RWPE1 (cell line): ENCODE measurements around the gene MAPK4.
"Not testable (repeated sequence)": the region's sequence is repeated elsewhere in the genome, so short reads cannot be mapped to it uniquely, and the experiment has no call there.

Experiments
- CTCF ChIA-PET: fragments of 350-600 bp; sonication (Branson Sonifier 250); formaldehyde crosslinking; extraction: SDS; loops from one replicate; lab custom pipeline; 2021; lab: Yijun Ruan, JAX
- POLR2A ChIA-PET: fragments of 400-600 bp; formaldehyde crosslinking; extraction: SDS; loops from one replicate; lab custom pipeline; 2020; ENCODE audit warnings: antibody characterized with exemption; ENCODE audit not compliant: low non-redundant PET; lab: Yijun Ruan, JAX
- DNase-seq: peaks from one replicate; pipeline ENCODE4 v3.0.0; 2012; ENCODE audit warnings: low spot score
- H3K27ac ChIP-seq: fragments of 450-650 bp; 2 replicates; pipeline ENCODE4 v1.5.1; 2017
- TF ChIP-seq, protein P1 (sequence below): fragments of 450-650 bp; conservative IDR thresholded peaks from 2 replicates; pipeline ENCODE4 v1.5.1; 2017; ENCODE audit warnings: low read depth, mild to moderate bottlenecking

Gene MAPK4

DNA sequence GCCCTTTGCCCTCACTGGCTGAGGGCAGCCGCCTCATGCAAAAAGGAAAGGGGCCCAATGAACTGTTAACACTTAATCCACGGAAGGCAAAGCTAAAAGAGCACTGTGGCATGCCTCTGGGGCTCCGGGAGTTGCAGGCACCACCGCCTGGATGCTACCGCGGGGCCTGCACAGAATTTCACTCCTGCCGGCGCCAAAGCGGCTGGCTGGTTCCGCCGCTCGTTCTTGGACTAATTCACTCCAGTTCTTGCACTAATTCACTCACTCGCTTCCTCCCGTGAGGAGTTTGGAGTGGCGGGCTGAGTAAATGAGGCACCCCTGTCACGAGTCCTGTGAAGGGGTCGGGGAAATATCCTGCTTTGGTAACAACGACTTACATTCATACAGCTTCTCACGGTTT is 14.0 kb upstream of the MAPK4 start:
- DNase-seq, result no peak
- POLR2A ChIA-PET, result no interaction called here
- TF ChIP-seq, protein P1, sequence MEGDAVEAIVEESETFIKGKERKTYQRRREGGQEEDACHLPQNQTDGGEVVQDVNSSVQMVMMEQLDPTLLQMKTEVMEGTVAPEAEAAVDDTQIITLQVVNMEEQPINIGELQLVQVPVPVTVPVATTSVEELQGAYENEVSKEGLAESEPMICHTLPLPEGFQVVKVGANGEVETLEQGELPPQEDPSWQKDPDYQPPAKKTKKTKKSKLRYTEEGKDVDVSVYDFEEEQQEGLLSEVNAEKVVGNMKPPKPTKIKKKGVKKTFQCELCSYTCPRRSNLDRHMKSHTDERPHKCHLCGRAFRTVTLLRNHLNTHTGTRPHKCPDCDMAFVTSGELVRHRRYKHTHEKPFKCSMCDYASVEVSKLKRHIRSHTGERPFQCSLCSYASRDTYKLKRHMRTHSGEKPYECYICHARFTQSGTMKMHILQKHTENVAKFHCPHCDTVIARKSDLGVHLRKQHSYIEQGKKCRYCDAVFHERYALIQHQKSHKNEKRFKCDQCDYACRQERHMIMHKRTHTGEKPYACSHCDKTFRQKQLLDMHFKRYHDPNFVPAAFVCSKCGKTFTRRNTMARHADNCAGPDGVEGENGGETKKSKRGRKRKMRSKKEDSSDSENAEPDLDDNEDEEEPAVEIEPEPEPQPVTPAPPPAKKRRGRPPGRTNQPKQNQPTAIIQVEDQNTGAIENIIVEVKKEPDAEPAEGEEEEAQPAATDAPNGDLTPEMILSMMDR, result no peak
- H3K27ac ChIP-seq, result no peak overlapping the region
- CTCF ChIA-PET, result interaction anchor here (0.5 kb wide), 1 partner anchor 347 kb away, joined by 3 read pairs; no protein-coding TSS in a partner anchor

- POLR2A ChIA-PET, result no interaction called here
- TF ChIP-seq, protein P1, result no peak
- CTCF ChIA-PET, result no interaction called here
- no peak overlapping the region for H3K27ac ChIP-seq
- no peak for DNase-seq
These were observed 11.7 kb upstream of the MAPK4 start for GRCh38 chr18:50548160-50548559.

DNA sequence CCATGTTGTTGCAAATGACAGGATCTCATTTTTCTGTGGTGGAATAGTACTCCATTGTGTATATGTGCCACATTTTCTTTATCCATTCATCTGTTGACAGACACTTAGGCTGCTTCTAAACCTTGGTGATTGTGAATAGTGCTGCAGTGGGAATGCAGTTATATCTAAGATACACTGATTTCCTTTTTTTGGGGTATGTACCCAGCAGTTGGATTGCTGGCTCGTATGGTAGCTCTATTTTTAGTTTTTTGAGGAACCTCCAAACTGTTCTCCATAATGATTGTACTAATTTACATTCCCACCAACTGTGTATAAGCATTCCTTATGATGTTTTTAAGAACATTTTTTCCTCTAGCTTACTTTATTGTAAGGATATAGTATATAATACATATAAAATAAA is 8.2 kb upstream of the MAPK4 start:
- DNase-seq, H3K27ac ChIP-seq, CTCF ChIA-PET, POLR2A ChIA-PET: not testable (repeated sequence)

DNA sequence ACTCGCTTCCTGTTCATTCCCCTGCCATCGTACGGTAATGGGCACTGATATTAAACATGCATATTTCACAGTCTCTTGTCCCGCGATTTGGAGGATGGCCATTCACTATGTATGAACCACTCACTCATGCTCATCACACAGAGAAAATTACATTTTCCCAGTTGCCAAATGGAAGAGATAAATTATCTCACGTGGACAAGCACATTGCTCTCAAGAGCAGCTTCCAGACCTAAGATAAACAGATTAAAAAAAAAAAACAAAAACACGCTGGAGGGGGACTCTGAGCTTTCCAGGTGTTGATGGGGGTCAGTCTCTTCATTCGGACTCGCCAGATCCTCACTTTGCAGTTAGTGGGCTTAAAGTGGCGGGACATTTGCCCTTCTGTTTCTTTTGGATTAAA is 1.7 kb upstream of the MAPK4 start:
- ChIA-PET POLR2A (no interaction called here), CTCF (no interaction called here)
- no peak overlapping the region for H3K27ac ChIP-seq
- TF ChIP-seq, protein P1, result no peak
- no peak for DNase-seq

GRCh38 chr18:50558948-50559751 is 737 bp upstream of the MAPK4 start:
- CTCF ChIA-PET, result no interaction called here
- POLR2A ChIA-PET, result interaction anchor here (0.5 kb wide), 1 partner anchor 683 kb away, joined by 6 read pairs; no protein-coding TSS in a partner anchor
- H3K27ac ChIP-seq, result no peak overlapping the region
- TF ChIP-seq, protein P1, result no peak
- DNase-seq, result no peak

DNA sequence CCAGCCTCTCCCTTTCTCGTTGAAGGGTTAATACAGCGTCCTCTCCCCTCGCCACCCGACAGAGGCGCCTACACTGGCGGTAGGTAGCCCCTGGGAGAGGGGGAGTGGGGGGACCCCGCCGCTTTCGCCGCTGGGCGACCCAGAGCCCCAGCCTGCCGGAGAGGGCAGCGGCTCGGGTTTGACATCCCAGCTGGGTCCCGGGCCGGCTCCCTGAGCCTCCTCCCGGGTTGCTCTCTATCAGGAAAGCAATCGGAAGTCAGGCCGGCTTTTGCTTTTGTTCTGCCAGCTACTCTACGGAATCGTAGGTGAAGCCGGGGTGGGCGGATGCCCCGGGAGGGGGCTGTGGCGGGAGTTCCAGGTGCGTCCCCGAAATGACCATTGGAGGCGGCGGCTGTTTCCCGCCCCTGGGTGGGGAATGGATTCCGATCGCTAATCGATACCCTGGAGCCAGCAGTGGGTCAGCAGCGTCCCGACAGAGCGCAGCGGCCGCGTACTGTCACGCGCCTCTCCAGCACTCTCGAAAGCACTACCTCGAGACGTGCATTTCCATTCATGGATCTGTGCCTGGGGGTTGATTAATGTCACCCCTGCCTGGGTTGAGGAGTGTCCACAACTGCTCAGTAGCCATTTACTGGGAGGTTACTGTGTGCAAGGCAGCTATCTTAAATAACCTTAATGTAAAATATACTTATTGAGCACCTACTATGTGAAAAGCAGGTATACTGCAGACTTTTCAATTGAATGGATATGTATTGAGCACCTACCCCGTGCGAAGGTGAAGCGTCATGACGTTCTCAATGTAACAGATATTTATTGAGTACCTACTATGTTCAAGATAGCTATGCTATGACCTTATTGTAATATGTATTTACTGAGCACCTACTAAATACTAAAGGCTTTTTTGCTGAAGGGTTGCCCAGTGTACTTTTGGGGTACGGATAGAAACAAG is 1.1 kb downstream of the MAPK4 start:
- POLR2A ChIA-PET, result no interaction called here
- TF ChIP-seq, protein P1, result no peak
- CTCF ChIA-PET, result no interaction called here
- no peak overlapping the region for H3K27ac ChIP-seq
- DNase-seq, result no peak

DNA sequence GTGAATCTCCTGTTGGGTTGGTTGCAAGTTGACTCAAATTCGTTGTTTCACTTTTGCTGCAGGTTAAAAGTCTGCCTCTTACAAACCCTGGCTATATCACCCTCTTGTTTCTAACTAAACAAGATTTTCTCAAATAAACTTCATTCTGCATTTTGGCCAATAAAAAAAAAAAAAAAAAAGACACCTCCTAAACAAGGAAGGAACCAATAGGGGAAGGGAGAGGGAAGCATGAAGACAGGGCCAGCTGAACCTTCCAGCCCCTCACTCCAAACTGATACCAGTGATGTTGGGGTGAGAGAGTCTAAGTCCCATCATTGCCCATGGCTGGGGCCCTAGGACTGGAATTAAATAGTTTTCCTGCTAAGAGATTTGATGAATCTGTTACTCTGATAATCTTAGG is 2.4 kb downstream of the MAPK4 start:
- CTCF ChIA-PET, H3K27ac ChIP-seq, POLR2A ChIA-PET, DNase-seq: not testable (repeated sequence)
